Hippocampal formation (tissue), 2 donors: Measurements from ENCODE around the gene TMEM255B.

Experiments
- DNase-seq, 2 donors: peaks; one replicate each; lab custom pipeline; 2025; lab: John Stamatoyannopoulos, UW

TMEM255B gene

GRCh38 chr13:113834496-113835200 lies 75.6 kb downstream of the TMEM255B start:
- no peak for DNase-seq

- no peak for DNase-seq
These were observed 76.6 kb downstream of the TMEM255B start for GRCh38 chr13:113835461-113836270.

- no peak for DNase-seq
These were observed 77.9 kb downstream of the TMEM255B start for GRCh38 chr13:113836768-113837559.

- peak; percentile 62 to 78 for DNase-seq
These were observed 78.7 kb downstream of the TMEM255B start for GRCh38 chr13:113837560-113838355.

DNA sequence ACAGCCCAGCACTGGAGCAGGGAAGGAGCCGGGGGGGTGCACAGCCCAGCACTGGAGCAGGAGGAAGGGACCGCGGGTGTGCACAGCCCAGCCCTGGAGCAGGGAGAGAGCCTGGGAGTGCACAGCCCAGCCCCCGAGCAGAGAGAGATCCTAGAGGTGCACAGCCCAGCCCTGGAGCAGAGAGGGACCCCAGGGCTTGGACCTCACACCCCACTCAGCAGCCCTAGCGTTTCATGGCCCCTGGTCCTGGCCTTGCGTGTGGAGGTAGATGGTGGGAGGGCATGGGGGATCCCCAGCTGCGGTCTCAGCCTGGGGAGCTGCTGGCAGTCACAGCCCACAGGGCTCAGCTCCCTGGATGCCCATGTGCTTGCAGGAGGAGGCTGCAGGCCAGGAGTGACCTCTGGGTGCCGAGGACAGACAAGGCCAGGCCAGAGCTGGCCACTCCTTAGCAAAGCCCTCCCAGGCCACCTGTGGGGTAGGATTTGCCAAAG lies 79.7 kb downstream of the TMEM255B start:
- no peak for DNase-seq

GRCh38 chr13:113839536-113840204 lies 80.6 kb downstream of the TMEM255B start:
- DNase-seq: no peak

- DNase-seq: peak; percentile 70 to 80
These were observed 81.7 kb downstream of the TMEM255B start for GRCh38 chr13:113840541-113841352.

DNA sequence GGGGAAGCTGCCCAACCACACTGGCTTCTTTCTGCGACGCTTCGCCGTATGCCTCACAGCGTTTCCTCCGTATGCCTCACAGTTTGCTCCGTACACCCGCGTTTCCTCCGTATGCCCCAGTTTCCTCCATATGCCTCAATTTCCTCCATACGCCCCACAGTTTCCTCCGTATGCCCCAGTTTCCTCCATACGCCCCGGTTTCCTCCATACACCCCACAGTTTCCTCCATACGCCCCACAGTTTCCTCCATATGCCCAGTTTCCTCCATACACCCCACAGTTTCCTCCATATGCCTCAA lies 82.3 kb downstream of the TMEM255B start:
- DNase-seq: no peak

DNA sequence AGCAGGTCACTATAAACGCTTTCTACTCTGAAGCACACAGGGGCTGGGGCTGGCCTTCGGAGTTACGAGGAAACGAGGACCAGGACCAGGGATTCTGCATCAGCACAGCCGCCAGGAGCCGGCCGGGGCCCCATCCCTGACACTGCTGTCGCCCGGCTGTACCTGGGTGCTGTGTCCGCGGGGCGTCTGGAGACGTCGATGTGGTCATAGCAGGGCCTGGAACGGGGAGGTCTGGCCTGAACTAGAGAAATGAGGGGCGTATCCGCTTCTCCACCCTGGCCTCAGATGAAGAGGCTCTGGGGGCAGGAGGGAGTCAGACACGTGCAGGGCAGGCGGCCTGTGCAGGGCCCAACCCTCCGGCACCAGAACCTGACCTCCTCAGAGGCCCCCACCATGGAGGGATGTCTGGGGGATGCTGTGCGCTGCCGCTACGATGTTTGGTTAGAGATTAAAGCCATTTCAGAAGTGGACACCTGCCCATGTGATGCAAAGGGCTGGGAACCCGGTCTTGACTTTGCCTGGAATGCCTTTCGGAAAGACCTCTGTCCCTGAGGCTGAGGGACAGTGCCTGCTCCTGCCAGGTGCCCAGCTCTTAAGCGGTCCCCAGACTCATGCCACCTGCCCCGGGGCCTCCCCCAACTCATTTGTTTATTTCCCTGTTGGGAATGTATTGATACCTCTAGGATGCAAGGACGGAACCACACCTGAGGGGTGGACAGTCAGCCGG lies 83.5 kb downstream of the TMEM255B start:
- no peak for DNase-seq

GRCh38 chr13:113843063-113843654 lies 84.1 kb downstream of the TMEM255B start:
- no peak for DNase-seq

DNA sequence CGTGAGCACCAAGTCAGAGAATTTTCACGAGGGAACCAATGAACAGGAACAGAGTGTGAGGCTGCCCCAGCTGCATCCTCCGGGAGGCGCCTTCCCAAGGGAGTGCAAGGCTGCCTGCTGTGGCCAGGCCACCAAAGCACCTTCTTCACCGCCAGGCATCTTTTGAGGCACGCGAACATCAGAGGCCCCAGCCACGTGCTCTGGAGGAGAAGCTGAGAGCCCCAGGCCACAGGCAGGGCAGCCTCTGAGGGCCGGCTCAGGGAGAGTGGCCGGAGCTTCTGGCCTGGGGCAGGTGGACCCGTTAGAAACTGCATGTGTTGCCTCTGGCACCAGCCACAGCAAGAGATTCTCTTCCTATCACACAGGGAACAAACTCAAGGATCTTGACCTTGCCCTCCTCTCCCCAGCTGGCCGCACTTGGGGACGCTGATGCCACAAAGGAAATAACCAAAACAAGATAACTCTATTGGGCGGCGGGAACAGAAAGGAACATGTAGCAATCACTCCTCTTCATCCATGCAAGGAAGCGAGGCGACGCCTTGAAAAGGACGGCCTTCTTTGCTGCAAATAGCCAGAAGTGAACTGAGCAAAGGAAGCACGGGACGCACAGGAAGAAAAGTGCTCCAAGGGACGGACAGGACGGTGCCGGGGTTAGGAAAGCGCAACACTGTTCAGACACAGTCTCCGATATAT lies 85.0 kb downstream of the TMEM255B start:
- DNase-seq: no peak

- DNase-seq: no peak
These were observed 86.0 kb downstream of the TMEM255B start for GRCh38 chr13:113845055-113845454.

GRCh38 chr13:113845723-113846635 lies 87.0 kb downstream of the TMEM255B start:
- no peak for DNase-seq

DNA sequence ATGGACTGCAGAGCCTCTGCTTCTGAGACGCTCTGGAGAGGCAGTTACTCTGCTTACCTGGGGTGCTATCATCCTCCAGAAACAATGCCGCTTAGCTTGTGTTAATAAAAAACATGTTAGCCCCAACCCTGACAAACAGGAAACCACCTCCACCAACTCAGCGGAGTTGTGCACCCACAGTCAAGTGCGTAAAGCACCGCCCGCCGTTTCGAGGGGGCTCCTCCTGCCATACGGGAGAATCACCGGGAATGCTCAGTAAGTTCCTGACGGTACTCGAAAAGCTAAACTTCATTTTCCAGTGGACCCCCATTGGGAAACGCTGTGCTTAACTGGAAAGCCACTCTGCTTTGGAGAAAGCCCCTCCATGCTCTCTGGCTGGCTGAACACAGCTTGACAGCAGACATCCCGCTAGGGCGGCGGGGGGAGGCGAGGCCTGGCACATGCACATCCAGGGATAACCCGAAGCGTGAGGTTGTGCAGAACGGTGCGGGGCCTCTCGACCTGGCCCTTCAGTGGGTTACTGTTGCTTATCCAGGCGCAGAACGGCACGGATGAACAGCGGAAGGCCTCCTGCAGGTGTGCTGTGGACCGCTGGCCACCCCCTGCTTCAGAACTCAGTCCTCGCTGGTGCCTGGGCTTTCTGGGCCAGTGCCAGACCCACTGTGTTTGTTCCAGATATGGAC lies 87.8 kb downstream of the TMEM255B start:
- no peak for DNase-seq

- no peak for DNase-seq
These were observed 89.0 kb downstream of the TMEM255B start for GRCh38 chr13:113848020-113848419.

DNA sequence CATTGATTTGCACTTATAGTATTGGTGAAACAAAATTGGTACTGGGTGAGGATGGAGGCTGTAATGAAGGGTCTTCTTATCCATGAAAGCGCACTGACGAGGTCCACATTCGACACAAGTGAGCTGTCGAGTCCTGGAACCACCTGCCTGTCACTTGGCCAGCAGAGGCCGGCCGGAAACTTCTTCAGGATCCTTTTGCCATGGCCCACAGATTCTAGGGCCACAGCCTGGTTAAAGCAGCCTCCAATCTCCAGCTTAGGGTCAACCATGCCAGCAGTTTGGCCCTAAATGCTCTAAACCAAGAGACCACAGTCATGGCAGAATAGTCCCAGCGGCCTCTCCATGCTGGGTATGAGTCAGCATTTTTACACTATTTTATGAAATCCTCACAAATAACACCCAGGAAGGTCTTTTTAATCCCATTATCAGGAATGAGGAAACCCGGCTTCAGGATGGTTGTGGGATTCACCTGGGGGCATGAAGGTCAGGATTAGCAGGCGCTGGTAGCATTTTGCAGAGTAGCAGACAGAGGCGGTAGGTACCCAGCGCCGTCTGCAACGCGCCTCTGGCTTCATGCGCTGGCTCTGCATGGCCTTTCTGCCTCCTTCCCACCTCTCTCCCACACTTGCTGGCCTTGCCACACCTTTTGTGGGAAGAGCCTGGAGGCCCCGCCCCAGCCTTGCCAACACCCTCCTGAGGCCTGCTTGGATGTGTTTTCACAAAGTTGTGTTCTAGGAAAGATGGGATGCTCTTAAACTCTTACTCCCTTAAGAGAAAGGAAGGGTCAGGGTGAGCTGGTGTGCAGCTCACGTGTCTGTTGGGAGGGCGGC lies 89.6 kb downstream of the TMEM255B start:
- no peak for DNase-seq
